HG03521 (cell line): Measurements from ENCODE around the gene FOXC2.

ENCODE experiments used
- ATAC-seq: cut with Tn5 transposase; IDR thresholded peaks from one replicate; pipeline ENCODE4 v1.9.1; 2021; ENCODE audit warnings: mild to moderate bottlenecking, moderate library complexity; ENCODE audit not compliant: unreplicated experiment

The FOXC2 gene

GRCh38 chr16:86572606-86573005, 6.0 kb downstream of the FOXC2 start:
- no peak for ATAC-seq

GRCh38 chr16:86573215-86573614, 6.6 kb downstream of the FOXC2 start:
- no peak for ATAC-seq

DNA sequence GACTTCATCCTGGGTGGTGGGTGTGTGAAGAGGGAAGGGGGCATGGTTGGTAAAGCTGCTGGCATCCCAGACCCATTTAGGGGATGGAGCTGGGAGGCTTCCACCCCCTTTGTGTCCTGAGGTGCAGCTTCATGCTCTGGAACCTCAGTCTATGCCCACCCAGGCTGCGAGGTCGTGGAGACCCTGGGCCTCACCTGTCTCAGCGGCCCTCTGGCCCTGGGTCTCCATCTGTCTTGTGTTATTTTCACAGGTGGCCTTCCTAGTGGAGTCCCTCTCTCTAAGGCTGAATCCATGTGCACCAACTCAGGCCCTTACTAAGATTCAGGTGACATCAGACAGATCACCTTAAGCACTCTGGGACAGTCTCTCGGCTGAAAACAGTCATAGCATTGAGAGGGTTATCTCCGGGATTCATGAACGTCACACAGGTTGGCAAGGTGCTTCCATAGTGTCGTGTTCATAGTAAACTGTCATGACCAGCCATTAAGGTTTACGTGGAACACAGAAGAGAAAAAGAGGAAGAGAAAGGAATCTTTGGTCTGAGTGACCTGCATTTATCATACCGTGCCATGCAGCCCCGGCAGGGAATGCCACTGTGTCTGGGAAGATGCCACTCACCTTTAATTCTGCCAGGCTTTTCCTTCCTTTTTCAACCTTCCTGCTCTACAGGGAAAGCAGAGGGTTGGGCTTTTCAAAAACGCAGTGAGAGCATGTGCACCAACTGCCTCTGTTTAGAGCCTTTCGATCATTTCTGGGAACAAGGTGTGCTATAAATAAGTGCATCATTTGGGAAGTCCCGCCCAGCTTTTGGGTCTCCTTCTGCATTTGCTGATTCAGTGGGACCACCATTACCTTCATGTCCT, 7.2 kb downstream of the FOXC2 start:
- ATAC-seq = no peak

- ATAC-seq = no peak
Observed at GRCh38 chr16:86574646-86575045, 8.0 kb downstream of the FOXC2 start.

GRCh38 chr16:86575095-86575685, 8.6 kb downstream of the FOXC2 start:
- no peak for ATAC-seq

GRCh38 chr16:86575754-86576557, 9.3 kb downstream of the FOXC2 start:
- no peak for ATAC-seq

- ATAC-seq = no peak
Observed at GRCh38 chr16:86576591-86577313, 10.1 kb downstream of the FOXC2 start.

DNA sequence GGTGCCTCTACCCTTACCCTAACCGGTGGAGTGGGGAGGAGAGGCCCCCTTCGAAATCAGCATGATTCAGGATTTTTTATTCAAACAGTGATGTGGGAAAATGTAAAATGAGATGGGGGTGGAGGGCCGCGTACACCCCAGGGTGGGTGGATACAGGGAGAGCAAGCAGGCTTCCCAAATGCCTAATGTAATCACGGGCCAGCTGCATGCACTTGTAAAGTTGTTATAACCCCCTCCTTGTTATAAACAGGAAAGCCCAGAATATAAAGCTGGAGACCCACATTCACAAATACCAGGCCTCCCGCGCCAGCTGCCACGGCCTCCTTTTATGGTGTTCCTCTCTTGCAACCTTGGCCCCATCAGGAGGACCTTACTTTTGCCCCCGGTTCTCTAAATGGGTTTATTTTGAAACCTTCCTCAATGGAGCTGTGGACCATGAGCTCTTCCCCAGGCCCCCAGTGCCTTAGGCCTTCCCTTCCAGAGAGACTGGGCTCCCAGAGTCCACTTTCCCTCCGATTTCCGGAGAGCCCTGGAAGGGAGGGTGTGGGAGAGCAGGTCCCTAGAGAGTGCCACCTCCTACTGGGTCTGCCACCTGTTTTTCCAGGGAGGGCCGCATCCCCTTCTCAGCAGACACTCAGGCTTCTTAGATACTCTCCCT, 10.8 kb downstream of the FOXC2 start:
- no peak for ATAC-seq

GRCh38 chr16:86578061-86578599, 11.5 kb downstream of the FOXC2 start, which contains the start of gene FOXL1:
Gene FOXL1 (plus strand): TSS chr16:86578549. CDS start chr16:86578724, 175 bp downstream.
- no peak for ATAC-seq

GRCh38 chr16:86578611-86579267, 12.1 kb downstream of the FOXC2 start:
- no peak for ATAC-seq

DNA sequence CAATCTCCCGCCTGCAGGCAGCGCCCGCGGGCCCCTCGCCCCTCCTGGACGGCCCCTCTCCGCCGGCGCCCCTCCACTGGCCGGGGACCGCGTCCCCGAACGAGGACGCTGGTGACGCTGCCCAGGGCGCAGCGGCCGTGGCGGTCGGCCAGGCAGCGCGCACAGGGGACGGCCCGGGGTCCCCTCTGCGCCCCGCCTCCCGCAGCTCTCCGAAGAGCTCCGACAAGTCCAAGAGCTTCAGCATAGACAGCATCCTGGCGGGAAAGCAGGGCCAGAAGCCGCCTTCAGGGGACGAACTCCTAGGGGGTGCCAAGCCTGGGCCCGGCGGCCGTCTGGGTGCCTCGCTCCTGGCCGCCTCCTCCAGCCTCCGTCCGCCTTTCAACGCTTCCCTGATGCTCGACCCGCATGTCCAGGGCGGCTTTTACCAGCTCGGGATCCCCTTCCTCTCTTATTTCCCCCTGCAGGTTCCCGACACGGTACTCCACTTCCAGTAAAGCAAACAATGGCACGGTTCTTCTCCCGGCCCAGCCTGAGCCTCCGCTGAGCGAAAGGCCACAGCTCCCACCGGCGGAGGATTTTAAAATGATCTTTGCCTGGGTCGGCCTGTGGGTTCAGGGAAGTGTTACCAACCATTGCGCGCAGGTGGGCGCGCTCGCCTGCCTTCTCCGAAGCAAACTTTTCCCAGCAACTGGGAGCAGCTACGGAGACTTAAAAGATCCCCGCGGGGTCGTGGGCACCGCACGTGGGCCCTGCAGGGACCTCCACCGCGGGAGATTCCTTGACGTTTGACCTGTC, 12.8 kb downstream of the FOXC2 start:
- ATAC-seq = no peak

- ATAC-seq = no peak
Observed at GRCh38 chr16:86580063-86580790, 13.6 kb downstream of the FOXC2 start.

- ATAC-seq = no peak
Observed at GRCh38 chr16:86580791-86581170, 14.2 kb downstream of the FOXC2 start.

- ATAC-seq = no peak
Observed at GRCh38 chr16:86581458-86581857, 14.8 kb downstream of the FOXC2 start.

DNA sequence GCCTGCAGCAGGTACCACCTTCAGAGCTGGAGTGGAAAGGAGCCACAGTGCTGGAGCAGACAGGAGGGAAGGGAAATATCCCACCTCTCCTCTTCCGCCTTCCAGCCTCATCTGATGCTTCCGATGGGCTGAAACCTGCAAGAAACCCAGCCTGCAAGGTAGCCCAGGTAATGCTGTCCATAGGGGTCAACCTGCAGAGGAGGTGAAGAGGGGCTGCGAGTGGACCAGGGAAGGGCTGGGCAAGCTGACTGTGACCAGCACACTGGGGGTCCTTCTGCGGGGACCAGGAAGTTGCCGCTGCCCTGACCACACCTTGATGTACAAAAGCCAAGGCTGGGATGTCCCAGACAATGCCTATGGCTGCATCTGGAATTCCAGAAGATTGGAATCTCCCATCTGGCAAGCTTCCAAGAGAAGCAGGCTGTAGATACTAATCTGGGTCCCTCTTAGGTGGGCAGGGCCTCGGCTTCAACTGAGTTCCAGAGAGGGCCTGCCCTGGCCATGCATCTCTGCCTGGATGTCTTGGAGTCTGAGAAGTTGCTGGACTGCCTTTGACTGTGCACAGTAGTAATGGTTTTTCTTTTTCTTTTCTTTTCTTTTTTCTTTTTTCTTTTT, 17.5 kb downstream of the FOXC2 start:
- ATAC-seq = no peak

- no peak for ATAC-seq
Observed at GRCh38 chr16:86584726-86585721, 18.4 kb downstream of the FOXC2 start.
